Smooth muscle cell (in vitro differentiated cells): ENCODE measurements around the gene ZNF444. TPM values are rescaled to one million over a fixed set of nuclear protein-coding genes. Genes with fewer than 3 reads are reported as not detected.
"Not testable (repeated sequence)": the region's sequence is repeated elsewhere in the genome, so short reads cannot be mapped to it uniquely, and the experiment has no call there.

Experiments used
- DNase-seq: peaks from one replicate; lab custom pipeline; 2025; ENCODE audit not compliant: unreplicated experiment; lab: John Stamatoyannopoulos, UW
- H2AFZ ChIP-seq: fragments of 200-600 bp; sonication (generic); 2 replicates; pipeline ENCODE4 v1.6.0; 2016; ENCODE audit warnings: antibody characterized with exemption, low read depth, mild to moderate bottlenecking
- H3F3A ChIP-seq: fragments of 200-600 bp; sonication (generic); 2 replicates; pipeline ENCODE4 v1.6.0; 2017; ENCODE audit warnings: antibody characterized with exemption, low read depth
- H3K27ac ChIP-seq: fragments of 200-600 bp; sonication (generic); 2 replicates; pipeline ENCODE4 v1.5.1; 2016; ENCODE audit warnings: low read depth, mild to moderate bottlenecking
- H3K27me3 ChIP-seq: fragments of 200-600 bp; sonication (generic); 2 replicates; pipeline ENCODE4 v1.6.1; 2016; ENCODE audit warnings: low read depth, mild to moderate bottlenecking
- H3K36me3 ChIP-seq: fragments of 200-600 bp; sonication (generic); 2 replicates; pipeline ENCODE4 v1.5.1; 2016; ENCODE audit warnings: low read depth
- H3K4me1 ChIP-seq: fragments of 200-600 bp; sonication (generic); 2 replicates; pipeline ENCODE4 v1.5.1; 2016; ENCODE audit warnings: low read depth
- H3K4me2 ChIP-seq: fragments of 200-600 bp; sonication (generic); 2 replicates; pipeline ENCODE4 v1.6.0; 2016; ENCODE audit warnings: mild to moderate bottlenecking
- H3K4me3 ChIP-seq: fragments of 200-600 bp; sonication (generic); 2 replicates; pipeline ENCODE4 v1.5.1; 2016; ENCODE audit warnings: mild to moderate bottlenecking
- H3K79me2 ChIP-seq: fragments of 200-600 bp; sonication (generic); 2 replicates; pipeline ENCODE4 v1.6.0; 2016; ENCODE audit warnings: low read depth, mild to moderate bottlenecking
- H3K9ac ChIP-seq: fragments of 200-600 bp; sonication (generic); 2 replicates; pipeline ENCODE4 v1.6.0; 2016; ENCODE audit warnings: low read depth
- H3K9me3 ChIP-seq: fragments of 200-600 bp; sonication (generic); replicated peaks from 2 replicates; pipeline ENCODE4 v1.5.1; 2016; ENCODE audit warnings: low read depth
- H4K20me1 ChIP-seq: fragments of 200-600 bp; sonication (generic); 2 replicates; pipeline ENCODE4 v1.6.0; 2016; ENCODE audit warnings: low read depth
- WGBS: methylation state at CpG from one replicate; pipeline ENCODE4 v1.1.7; 2016; ENCODE audit warnings: low lambda C conversion rate; 5-methylcytosine and 5-hydroxymethylcytosine counted together
- polyA plus RNA-seq: library from polyadenylated mRNA; unstranded; fragments of >200 nt; fragmentation: Nextera tagmentation; extraction: Ambion mirVana; gene quantifications from 2 replicates; pipeline ENCODE4 v1.2.1, GENCODE V29; 2016
- total RNA-seq: library from RNA; depleted of rRNA; stranded (reverse); fragments of >200 nt; gene quantifications from 2 replicates; pipeline ENCODE4 v1.2.3, GENCODE V29; 2014
- TF ChIP-seq, protein P1 (sequence below): fragments of 200-600 bp; sonication (generic); IDR thresholded peaks from 2 replicates; pipeline ENCODE4 v1.5.1; 2017; ENCODE audit warnings: borderline replicate concordance, mild to moderate bottlenecking, antibody characterized with exemption; ENCODE audit not compliant: insufficient read depth, poor library complexity, severe bottlenecking

The ZNF444 gene
- total and polyA plus RNA-seq, 2 experiments from 2014 or later = 20.0 to 40.6 TPM

DNA sequence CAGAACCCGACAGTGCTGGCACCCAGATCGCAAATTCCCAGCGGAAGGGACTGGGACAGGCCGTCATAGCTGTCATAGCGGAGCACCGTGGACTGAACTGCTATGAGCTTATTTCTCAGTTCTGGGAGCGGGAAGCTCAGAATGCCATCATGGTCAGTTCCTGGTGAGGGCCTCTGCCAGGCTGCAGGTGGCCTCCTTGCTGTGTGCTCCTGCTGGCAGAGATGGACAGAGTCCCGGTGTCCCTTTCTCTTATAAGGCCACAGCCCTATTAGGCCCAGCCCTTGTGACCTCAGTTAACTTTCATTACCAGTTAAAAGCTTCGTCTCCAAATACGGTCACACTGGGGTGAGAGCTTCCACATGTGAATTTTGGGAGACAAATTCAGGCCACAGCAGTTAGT is 4.6 kb downstream of the ZNF444 start:
- TF ChIP-seq, protein P1, sequence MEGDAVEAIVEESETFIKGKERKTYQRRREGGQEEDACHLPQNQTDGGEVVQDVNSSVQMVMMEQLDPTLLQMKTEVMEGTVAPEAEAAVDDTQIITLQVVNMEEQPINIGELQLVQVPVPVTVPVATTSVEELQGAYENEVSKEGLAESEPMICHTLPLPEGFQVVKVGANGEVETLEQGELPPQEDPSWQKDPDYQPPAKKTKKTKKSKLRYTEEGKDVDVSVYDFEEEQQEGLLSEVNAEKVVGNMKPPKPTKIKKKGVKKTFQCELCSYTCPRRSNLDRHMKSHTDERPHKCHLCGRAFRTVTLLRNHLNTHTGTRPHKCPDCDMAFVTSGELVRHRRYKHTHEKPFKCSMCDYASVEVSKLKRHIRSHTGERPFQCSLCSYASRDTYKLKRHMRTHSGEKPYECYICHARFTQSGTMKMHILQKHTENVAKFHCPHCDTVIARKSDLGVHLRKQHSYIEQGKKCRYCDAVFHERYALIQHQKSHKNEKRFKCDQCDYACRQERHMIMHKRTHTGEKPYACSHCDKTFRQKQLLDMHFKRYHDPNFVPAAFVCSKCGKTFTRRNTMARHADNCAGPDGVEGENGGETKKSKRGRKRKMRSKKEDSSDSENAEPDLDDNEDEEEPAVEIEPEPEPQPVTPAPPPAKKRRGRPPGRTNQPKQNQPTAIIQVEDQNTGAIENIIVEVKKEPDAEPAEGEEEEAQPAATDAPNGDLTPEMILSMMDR = no peak
- Histone ChIP-seq H3K4me1 (peaks cover 9% of the 10 kb centered on the region), H4K20me1 (peaks cover 41% of the 10 kb centered on the region), H3F3A (no peaks in the 10 kb centered on the region), H2AFZ (no peak overlapping the region), H3K36me3 (no peaks in the 10 kb centered on the region), H3K27me3 (no peaks in the 10 kb centered on the region), H3K79me2 (peaks cover 61% of the 10 kb centered on the region), H3K4me2 (no peak overlapping the region), H3K9ac (no peak overlapping the region), H3K9me3 (no peaks in the 10 kb centered on the region), H3K27ac (no peak overlapping the region), H3K4me3 (no peak overlapping the region)
- DNase-seq = no peak
- 92% methylated on average over 10 of the region's 10 CpGs for WGBS

DNA sequence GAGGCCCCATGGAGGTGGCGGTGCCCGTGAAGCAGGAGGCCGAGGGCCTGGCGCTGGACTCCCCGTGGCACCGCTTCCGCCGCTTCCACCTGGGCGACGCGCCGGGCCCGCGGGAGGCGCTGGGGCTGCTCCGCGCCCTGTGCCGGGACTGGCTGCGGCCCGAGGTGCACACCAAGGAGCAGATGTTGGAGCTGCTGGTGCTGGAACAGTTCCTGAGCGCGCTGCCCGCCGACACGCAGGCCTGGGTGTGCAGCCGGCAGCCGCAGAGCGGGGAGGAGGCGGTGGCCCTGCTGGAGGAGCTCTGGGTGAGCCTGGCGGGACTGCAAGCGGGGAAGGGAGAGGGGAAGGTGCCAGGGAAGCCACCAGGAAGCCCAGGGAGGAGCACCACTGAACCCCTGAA is 5.8 kb downstream of the ZNF444 start:
- TF ChIP-seq, protein P1 = no peak
- WGBS = 99% methylated on average over 28 of the region's 31 CpGs
- H3K79me2 ChIP-seq = peaks cover 58% of the 10 kb centered on the region

DNA sequence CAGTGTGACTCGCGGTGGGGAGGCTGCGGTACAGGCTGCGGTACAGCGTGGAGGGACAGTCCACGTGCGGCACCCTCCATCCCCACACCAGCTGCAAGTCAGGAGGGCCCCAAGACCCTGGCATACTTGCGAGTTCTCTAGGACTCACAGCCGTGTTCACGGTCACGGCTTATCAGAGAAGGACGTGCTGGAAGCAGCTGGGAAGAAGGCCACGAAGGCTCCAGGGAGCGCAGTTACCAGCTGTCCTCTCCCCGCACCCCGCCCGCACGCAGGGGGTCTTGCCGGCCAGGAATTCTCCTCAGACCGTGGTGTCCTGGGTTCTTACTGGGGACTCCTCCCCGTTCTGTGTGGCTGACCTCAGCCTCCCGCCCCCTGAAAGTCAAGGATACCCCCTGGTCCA is 6.2 kb downstream of the ZNF444 start:
- H3K9me3 ChIP-seq = no peaks in the 10 kb centered on the region
- H3K4me2 ChIP-seq = no peak overlapping the region
- H2AFZ ChIP-seq = no peak overlapping the region
- H3K36me3 ChIP-seq = no peaks in the 10 kb centered on the region
- H4K20me1 ChIP-seq = peaks cover 50% of the 10 kb centered on the region
- H3K27ac ChIP-seq = no peak overlapping the region
- peaks cover 54% of the 10 kb centered on the region for H3K79me2 ChIP-seq
- H3K9ac ChIP-seq = no peak overlapping the region
- TF ChIP-seq, protein P1 = no peak
- no peak overlapping the region for H3K4me3 ChIP-seq
- H3K4me1 ChIP-seq = peaks cover 2% of the 10 kb centered on the region
- DNase-seq = no peak
- H3K27me3 ChIP-seq = no peaks in the 10 kb centered on the region
- H3F3A ChIP-seq = no peaks in the 10 kb centered on the region
- WGBS = 99% methylated on average over 21 of the region's 22 CpGs

More for the DNA sequence above, 5.8 kb downstream of the ZNF444 start:
- H2AFZ ChIP-seq = no peak overlapping the region
- no peak overlapping the region for H3K27ac ChIP-seq
- H3K4me2 ChIP-seq = no peak overlapping the region
- H4K20me1 ChIP-seq = peaks cover 46% of the 10 kb centered on the region
- peaks cover 6% of the 10 kb centered on the region for H3K4me1 ChIP-seq
- no peak overlapping the region for H3K9ac ChIP-seq
- no peaks in the 10 kb centered on the region for H3K9me3 ChIP-seq
- H3K27me3 ChIP-seq = no peaks in the 10 kb centered on the region
- no peak overlapping the region for H3K4me3 ChIP-seq
- H3F3A ChIP-seq = no peaks in the 10 kb centered on the region
- DNase-seq = no peak
- no peaks in the 10 kb centered on the region for H3K36me3 ChIP-seq

DNA sequence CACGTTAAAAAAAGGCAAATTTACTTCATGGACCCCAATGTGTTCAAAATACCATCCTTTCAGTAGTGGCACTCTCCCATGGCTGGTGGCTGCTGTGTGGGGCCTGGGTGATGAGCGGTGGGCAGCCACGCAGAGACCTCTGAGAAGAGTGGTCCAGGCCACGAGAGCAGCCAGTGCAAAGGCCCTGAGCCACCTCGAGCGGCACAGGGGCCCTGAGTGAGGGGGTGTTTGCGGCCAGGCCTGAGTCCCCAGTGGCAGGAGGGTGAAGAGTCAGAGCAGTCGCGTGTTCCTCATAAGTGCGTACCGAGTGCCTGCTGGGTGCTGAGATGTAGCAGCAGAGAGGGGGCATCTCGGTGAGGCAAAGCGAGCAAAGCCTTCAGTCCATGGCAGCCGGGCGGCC is 7.0 kb downstream of the ZNF444 start:
- Histone ChIP-seq H3K9ac (no peak overlapping the region), H3F3A (no peaks in the 10 kb centered on the region), H3K4me1 (no peaks in the 10 kb centered on the region), H3K4me2 (no peak overlapping the region), H3K9me3 (no peaks in the 10 kb centered on the region), H3K79me2 (peaks cover 46% of the 10 kb centered on the region), H3K27ac (no peak overlapping the region), H4K20me1 (peaks cover 58% of the 10 kb centered on the region), H3K27me3 (no peaks in the 10 kb centered on the region), H2AFZ (no peak overlapping the region), H3K36me3 (no peaks in the 10 kb centered on the region), H3K4me3 (no peak overlapping the region)
- 97% methylated on average over 15 of the region's 15 CpGs for WGBS
- TF ChIP-seq, protein P1 = no peak
- no peak for DNase-seq

DNA sequence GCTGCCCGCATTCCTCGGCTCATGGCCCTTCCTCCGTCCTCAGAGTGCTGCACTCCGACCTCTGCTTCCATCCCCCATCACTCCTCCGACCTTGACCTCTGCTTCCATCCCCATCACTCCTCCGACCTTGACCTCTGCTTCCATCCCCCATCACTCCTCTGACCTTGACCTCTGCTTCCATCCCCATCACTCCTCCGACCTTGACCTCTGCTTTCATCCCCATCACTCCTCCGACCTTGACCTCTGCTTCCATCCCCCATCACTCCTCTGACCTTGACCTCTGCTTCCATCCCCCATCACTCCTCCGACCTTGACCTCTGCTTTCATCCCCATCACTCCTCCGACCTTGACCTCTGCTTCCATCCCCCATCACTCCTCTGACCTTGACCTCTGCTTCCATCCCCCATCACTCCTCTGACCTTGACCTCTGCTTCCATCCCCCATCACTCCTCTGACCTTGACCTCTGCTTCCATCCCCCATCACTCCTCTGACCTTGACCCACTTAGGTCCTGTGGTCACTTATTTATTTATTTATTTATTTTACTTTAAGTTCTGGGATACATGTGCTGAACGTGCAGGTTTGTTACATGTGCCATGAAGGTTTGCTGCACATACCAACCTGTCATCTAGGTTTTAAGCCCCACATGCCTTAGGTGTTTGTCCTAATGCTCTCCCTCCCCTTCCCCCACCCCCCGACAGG is 8.0 kb downstream of the ZNF444 start:
- Histone ChIP-seq H4K20me1 (peaks cover 60% of the 10 kb centered on the region), H3K79me2 (peaks cover 39% of the 10 kb centered on the region)
- not testable (repeated sequence) for H3K27ac ChIP-seq, H3K9me3 ChIP-seq, H3K4me2 ChIP-seq, H3K9ac ChIP-seq, DNase-seq, H3K27me3 ChIP-seq, H3F3A ChIP-seq, H2AFZ ChIP-seq, H3K36me3 ChIP-seq, H3K4me1 ChIP-seq, H3K4me3 ChIP-seq
- 95% methylated on average over 10 of the region's 12 CpGs for WGBS
